RWPE2 (cell line): ENCODE data around the gene TMOD3.
A peak's percentile ranks its signal among the peaks of the same experiment; 100 is the strongest.
"Not testable (repeated sequence)": the region's sequence is repeated elsewhere in the genome, so short reads cannot be mapped to it uniquely, and the experiment has no call there.

Source experiments
- ATAC-seq: fragments of 200-7000 bp; cut with Tn5 transposase; 3 replicates; pipeline ENCODE4 v1.9.1; 2021; ENCODE audit warnings: low read depth
- DNase-seq: peaks from one replicate; pipeline ENCODE4 v3.0.0-alpha.2; 2020; ENCODE audit warnings: low spot score
- H3K27ac ChIP-seq: fragments of 450-650 bp; 2 replicates; pipeline ENCODE4 v1.5.1; 2017; ENCODE audit warnings: mild to moderate bottlenecking; ENCODE audit not compliant: poor library complexity, severe bottlenecking
- H3K27me3 ChIP-seq: fragments of 250-450 bp; sonication (Bioruptor Pico); 2 replicates; pipeline ENCODE4 v1.5.1; 2021; ENCODE audit warnings: mild to moderate bottlenecking, moderate library complexity; ENCODE audit not compliant: insufficient read depth, poor library complexity, severe bottlenecking
- H3K36me3 ChIP-seq: fragments of 250-450 bp; sonication (Bioruptor Pico); 2 replicates; pipeline ENCODE4 v1.5.1; 2020; ENCODE audit warnings: low read depth, mild to moderate bottlenecking, moderate library complexity
- H3K4me1 ChIP-seq: fragments of 250-450 bp; sonication (Bioruptor Pico); 2 replicates; pipeline ENCODE4 v1.5.1; 2021; ENCODE audit warnings: mild to moderate bottlenecking, moderate library complexity; ENCODE audit not compliant: insufficient read depth, poor library complexity, severe bottlenecking
- H3K4me3 ChIP-seq: fragments of 250-450 bp; sonication (Bioruptor Pico); 2 replicates; pipeline ENCODE4 v1.5.1; 2021; ENCODE audit warnings: mild to moderate bottlenecking, moderate library complexity; ENCODE audit not compliant: severe bottlenecking
- H3K9me3 ChIP-seq: fragments of 250-450 bp; sonication (Bioruptor Pico); 2 replicates; pipeline ENCODE4 v1.5.1; 2021; ENCODE audit warnings: mild to moderate bottlenecking, moderate library complexity; ENCODE audit not compliant: severe bottlenecking
- TF ChIP-seq, protein P1 (sequence below): fragments of 450-650 bp; IDR thresholded peaks from one replicate; pipeline ENCODE4 v1.5.1; 2017; ENCODE audit warnings: mild to moderate bottlenecking, moderate library complexity; ENCODE audit not compliant: poor library complexity, severe bottlenecking

TMOD3 gene

DNA sequence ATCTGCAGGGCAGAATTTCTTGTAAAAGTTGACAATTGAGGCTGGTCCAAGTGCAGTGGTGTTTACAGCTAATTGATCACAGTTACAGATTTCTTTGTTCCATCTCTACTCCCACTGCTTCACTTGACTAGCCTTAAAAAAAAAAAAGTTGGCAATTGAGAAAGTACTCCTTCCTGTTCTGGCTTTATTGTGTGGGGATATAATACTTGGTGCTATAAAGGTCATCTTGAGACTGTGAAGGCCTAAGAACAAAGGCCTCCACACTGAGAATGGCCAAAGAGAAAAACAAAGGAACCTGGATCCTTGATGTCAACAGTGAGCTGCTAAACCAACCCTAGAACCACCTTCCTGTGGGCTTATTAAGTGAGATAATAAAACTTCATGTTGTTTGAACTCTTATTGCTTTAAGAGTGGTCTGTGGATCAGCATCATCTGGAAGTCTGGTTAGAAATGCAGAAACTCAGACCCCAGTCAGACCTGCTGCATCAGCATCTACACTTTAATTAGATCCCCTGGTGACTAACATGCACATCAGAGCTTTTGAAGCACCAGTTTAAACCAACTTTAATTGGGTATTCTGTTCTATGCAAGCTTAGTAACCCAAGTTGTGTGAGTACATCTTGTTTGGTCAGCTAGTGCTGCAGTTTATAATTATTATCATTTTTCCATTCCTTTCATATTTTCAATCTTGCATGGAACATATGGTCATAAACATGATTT lies 55.2 kb downstream of the TMOD3 start:
- DNase-seq: no peak
- H3K27ac ChIP-seq: peak overlapping the region; percentile 9
- H3K9me3 ChIP-seq: no peaks in the 10 kb centered on the region
- peak; percentile 49 for ATAC-seq
- no peaks in the 10 kb centered on the region for H3K27me3 ChIP-seq
- no peak overlapping the region for H3K4me3 ChIP-seq
- H3K36me3 ChIP-seq: peaks cover 75% of the 10 kb centered on the region
- H3K4me1 ChIP-seq: peaks cover 24% of the 10 kb centered on the region
- TF ChIP-seq, protein P1, sequence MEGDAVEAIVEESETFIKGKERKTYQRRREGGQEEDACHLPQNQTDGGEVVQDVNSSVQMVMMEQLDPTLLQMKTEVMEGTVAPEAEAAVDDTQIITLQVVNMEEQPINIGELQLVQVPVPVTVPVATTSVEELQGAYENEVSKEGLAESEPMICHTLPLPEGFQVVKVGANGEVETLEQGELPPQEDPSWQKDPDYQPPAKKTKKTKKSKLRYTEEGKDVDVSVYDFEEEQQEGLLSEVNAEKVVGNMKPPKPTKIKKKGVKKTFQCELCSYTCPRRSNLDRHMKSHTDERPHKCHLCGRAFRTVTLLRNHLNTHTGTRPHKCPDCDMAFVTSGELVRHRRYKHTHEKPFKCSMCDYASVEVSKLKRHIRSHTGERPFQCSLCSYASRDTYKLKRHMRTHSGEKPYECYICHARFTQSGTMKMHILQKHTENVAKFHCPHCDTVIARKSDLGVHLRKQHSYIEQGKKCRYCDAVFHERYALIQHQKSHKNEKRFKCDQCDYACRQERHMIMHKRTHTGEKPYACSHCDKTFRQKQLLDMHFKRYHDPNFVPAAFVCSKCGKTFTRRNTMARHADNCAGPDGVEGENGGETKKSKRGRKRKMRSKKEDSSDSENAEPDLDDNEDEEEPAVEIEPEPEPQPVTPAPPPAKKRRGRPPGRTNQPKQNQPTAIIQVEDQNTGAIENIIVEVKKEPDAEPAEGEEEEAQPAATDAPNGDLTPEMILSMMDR: no peak

DNA sequence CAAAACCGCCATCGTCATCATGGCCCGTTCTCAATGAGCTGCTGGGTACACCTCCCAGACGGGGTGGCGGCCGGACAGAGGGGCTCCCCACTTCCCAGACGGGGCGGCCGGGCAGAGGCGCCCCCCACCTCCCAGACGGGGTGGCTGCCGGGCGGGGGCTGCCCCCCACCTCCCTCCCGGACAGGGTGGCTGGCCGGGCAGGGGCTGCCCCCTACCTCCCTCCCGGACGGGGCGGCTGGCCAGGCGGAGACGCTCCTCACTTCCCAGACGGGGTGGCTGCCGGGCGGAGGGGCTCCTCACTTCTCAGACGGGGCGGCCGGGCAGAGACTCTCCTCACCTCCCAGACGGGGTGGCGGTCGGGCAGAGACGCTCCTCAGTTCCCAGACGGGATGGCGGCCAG lies 56.3 kb downstream of the TMOD3 start:
- H3K9me3 ChIP-seq, ATAC-seq, H3K27ac ChIP-seq, H3K27me3 ChIP-seq, DNase-seq, H3K4me3 ChIP-seq: not testable (repeated sequence)
- H3K36me3 ChIP-seq: peaks cover 74% of the 10 kb centered on the region
- H3K4me1 ChIP-seq: peaks cover 14% of the 10 kb centered on the region

DNA sequence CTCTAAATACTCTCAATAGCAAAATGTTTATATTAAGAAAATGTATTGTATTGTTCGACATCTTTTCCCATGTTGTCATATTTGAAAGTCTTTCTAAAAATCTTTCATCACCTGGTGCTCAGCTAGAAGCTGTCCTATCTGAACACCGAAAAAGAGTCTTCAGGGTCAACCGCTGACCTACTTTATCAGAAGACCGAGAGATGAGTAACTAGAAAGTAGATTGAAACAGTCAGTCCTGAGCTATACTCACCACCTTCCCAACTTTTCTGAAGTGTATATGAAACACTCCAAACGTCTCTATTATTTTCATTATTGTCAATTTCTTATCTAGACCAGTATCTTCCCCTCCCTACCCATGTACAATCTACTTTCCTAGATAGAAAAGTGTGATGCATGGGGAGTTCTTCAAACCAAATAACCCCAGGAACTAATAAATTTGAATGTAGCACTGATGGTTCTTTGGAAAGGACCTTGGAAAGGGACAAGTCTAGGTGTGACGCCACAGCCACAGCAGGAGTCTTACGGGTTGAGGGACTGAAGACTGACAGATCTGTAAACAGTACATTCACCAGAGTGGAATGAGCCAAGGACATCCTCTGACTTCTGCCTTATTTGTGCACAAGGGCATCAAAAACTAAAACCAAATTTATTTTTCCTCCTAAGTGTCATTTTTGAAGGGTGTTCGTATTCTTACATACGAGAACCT lies 58.6 kb downstream of the TMOD3 start:
- H3K27ac ChIP-seq: peak overlapping the region; percentile 45

DNA sequence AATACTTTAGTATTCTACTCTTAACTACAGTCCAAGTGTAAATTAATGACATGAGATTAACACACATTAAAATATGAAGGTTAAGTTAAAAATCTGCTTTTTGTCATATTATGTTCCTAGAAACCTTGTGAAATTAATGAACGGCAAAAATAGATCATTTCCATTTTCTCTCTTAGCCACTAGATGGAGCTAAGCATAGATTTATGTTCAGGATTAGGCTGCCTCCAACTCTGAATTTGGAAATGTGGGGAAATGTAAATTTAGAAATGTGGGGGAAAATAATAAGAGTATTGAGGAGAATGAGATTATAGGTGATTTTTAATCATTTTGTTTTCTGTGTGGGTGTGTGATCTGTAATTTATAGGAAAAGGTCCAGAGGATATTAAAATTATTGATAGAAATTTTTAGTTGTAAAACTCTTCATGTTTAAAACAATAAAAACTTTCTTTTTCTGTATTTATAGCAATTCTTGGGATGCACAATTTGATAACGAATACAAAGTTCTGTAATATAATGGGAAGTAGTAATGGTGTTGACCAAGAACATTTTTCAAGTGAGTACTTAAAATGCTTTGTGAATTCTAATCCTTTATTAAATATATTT lies 59.2 kb downstream of the TMOD3 start:
- H3K4me1 ChIP-seq: peaks cover 8% of the 10 kb centered on the region
- H3K27me3 ChIP-seq: no peaks in the 10 kb centered on the region
- no peak overlapping the region for H3K4me3 ChIP-seq
- H3K27ac ChIP-seq: peak overlapping the region; percentile 45
- H3K9me3 ChIP-seq: no peaks in the 10 kb centered on the region
- DNase-seq (no peak), ATAC-seq (peak; percentile 64)
- TF ChIP-seq, protein P1: peak; percentile 99
- peaks cover 76% of the 10 kb centered on the region for H3K36me3 ChIP-seq

More for the DNA sequence above, 58.6 kb downstream of the TMOD3 start:
- Histone ChIP-seq H3K4me3 (no peak overlapping the region), H3K36me3 (peaks cover 76% of the 10 kb centered on the region), H3K9me3 (no peaks in the 10 kb centered on the region), H3K4me1 (peaks cover 11% of the 10 kb centered on the region), H3K27me3 (no peaks in the 10 kb centered on the region)
- DNase-seq (no peak), ATAC-seq (peak; percentile 48)
- TF ChIP-seq, protein P1: no peak

DNA sequence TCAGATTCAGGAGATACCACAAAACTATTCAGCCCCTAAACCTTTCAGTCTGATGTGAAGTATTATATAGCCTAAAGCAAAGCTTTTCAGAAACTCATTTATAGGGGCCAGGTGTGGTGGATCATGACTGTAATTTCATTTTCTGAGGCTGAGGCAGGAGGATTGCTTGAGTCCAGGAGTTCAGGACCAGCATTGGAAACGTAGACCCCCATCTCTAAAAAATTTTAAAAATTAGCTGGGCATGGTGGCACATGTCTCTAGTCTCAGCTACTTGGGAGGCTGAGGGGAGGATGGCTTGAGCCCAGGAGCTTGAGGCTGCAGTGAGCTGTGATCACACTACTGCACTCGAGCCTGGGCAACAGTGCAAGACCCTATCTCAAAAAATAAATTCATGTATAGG lies 60.0 kb downstream of the TMOD3 start:
- ATAC-seq: no peak

More for the DNA sequence above, 60.0 kb downstream of the TMOD3 start:
- no peaks in the 10 kb centered on the region for H3K27me3 ChIP-seq
- no peak overlapping the region for H3K4me3 ChIP-seq
- peaks cover 8% of the 10 kb centered on the region for H3K4me1 ChIP-seq
- H3K9me3 ChIP-seq: no peaks in the 10 kb centered on the region
- H3K27ac ChIP-seq: no peak overlapping the region
- DNase-seq: no peak
- peaks cover 76% of the 10 kb centered on the region for H3K36me3 ChIP-seq
- TF ChIP-seq, protein P1: no peak
